ENCODE data around the gene MKI67. TPM values are rescaled to one million over a fixed set of nuclear protein-coding genes. Genes with fewer than 3 reads are reported as not detected.
A peak's percentile ranks its signal among the peaks of the same experiment; 100 is the strongest.

The MKI67 gene
- total RNA-seq, 2 donors from 2014 or later, result 2.0 to 2.9 TPM

- no peak overlapping the region for H3K4me3 ChIP-seq
- WGBS, result 85% methylated on average over 8 of the region's 8 CpGs
- DNase-seq (ENCODE audit: low spot score), result no peak
- no peak for TF ChIP-seq POLR2AphosphoS5 (IDR thresholded peaks at IDR 0.05)
- TF ChIP-seq POLR2A (IDR thresholded peaks at IDR 0.05), result no peak
- no peak for TF ChIP-seq CTCF (IDR thresholded peaks at IDR 0.05)
- no peaks in the 10 kb centered on the region for H3K9me3 ChIP-seq
- H3K27me3 ChIP-seq (replicated peaks; ENCODE audit: insufficient read depth), result no peaks in the 10 kb centered on the region
- no peaks in the 10 kb centered on the region for H3K4me1 ChIP-seq (replicated peaks)
- H3K36me3 ChIP-seq, result no peaks in the 10 kb centered on the region
- no peak overlapping the region for H3K27ac ChIP-seq
- intact Hi-C loops (cut with DNase I), result no loop called here
Observed at GRCh38 chr10:128103229-128103714, 23.0 kb downstream of the MKI67 start.

GRCh38 chr10:128102480-128103228 is 23.6 kb downstream of the MKI67 start:
- H3K9me3 ChIP-seq, result no peaks in the 10 kb centered on the region
- TF ChIP-seq POLR2AphosphoS5 (IDR thresholded peaks at IDR 0.05), result no peak
- no peak for TF ChIP-seq POLR2A (IDR thresholded peaks at IDR 0.05)
- TF ChIP-seq CTCF (IDR thresholded peaks at IDR 0.05), result no peak
- peak; percentile 53 for DNase-seq (ENCODE audit: low spot score)
- H3K4me3 ChIP-seq, result no peak overlapping the region
- H3K27ac ChIP-seq, result no peak overlapping the region
- WGBS, result 72% methylated on average over 19 of the region's 19 CpGs
- H3K4me1 ChIP-seq (replicated peaks), result no peaks in the 10 kb centered on the region
- no peaks in the 10 kb centered on the region for H3K36me3 ChIP-seq
- intact Hi-C loops (cut with DNase I), result no loop called here
- H3K27me3 ChIP-seq (replicated peaks; ENCODE audit: insufficient read depth), result no peaks in the 10 kb centered on the region

- no peak overlapping the region for H3K4me3 ChIP-seq
- H3K27me3 ChIP-seq (replicated peaks; ENCODE audit: insufficient read depth), result no peaks in the 10 kb centered on the region
- H3K36me3 ChIP-seq, result no peaks in the 10 kb centered on the region
- H3K27ac ChIP-seq, result no peak overlapping the region
- H3K9me3 ChIP-seq, result no peaks in the 10 kb centered on the region
- 88% methylated on average over 1 of the region's 1 CpG for WGBS
- no peaks in the 10 kb centered on the region for H3K4me1 ChIP-seq (replicated peaks)
- no peak for DNase-seq (ENCODE audit: low spot score)
- intact Hi-C loops (cut with DNase I), result no loop called here
- no peak for TF ChIP-seq CTCF (IDR thresholded peaks at IDR 0.05)
- TF ChIP-seq POLR2A (IDR thresholded peaks at IDR 0.05), result no peak
- TF ChIP-seq POLR2AphosphoS5 (IDR thresholded peaks at IDR 0.05), result no peak
Observed at GRCh38 chr10:128101901-128102300, 24.3 kb downstream of the MKI67 start.

GRCh38 chr10:128099901-128100300 is 26.3 kb downstream of the MKI67 start:
- Histone ChIP-seq H3K27me3 (replicated peaks; ENCODE audit: insufficient read depth) (no peaks in the 10 kb centered on the region), H3K4me1 (replicated peaks) (no peaks in the 10 kb centered on the region), H3K9me3 (no peaks in the 10 kb centered on the region), H3K27ac (no peak overlapping the region), H3K4me3 (no peak overlapping the region), H3K36me3 (no peaks in the 10 kb centered on the region)
- WGBS, result 95% methylated on average over 10 of the region's 10 CpGs
- DNase-seq (ENCODE audit: low spot score), result no peak
- TF ChIP-seq POLR2AphosphoS5 (IDR thresholded peaks at IDR 0.05) (no peak), CTCF (IDR thresholded peaks at IDR 0.05) (no peak), POLR2A (IDR thresholded peaks at IDR 0.05) (no peak)
- intact Hi-C loops (cut with DNase I), result no loop called here

GRCh38 chr10:128098631-128099030 is 27.6 kb downstream of the MKI67 start:
- intact Hi-C loops (cut with DNase I), result no loop called here
- 86% methylated on average over 10 of the region's 10 CpGs for WGBS
- no peak overlapping the region for H3K27ac ChIP-seq
- no peaks in the 10 kb centered on the region for H3K4me1 ChIP-seq (replicated peaks)
- H3K9me3 ChIP-seq, result no peaks in the 10 kb centered on the region
- no peaks in the 10 kb centered on the region for H3K36me3 ChIP-seq
- TF ChIP-seq POLR2AphosphoS5 (IDR thresholded peaks at IDR 0.05) (no peak), POLR2A (IDR thresholded peaks at IDR 0.05) (no peak), CTCF (IDR thresholded peaks at IDR 0.05) (no peak)
- no peaks in the 10 kb centered on the region for H3K27me3 ChIP-seq (replicated peaks; ENCODE audit: insufficient read depth)
- DNase-seq (ENCODE audit: low spot score), result no peak
- H3K4me3 ChIP-seq, result no peak overlapping the region
